BLaER1 treated with 17β-estradiol and CSF1 and Interleukin-3, amounts not matched to agents 10 nM and 100 nM (cell line): Measurements from ENCODE around the gene UBXN2A.

ENCODE experiments used
- H3K27ac ChIP-seq, 11 experiments: shearing (Covaris generic); formaldehyde crosslinking; 2 replicates each; pipeline ENCODE4 v1.8.1; 2022
- H3K27me3 ChIP-seq, 11 experiments: shearing (Covaris generic); formaldehyde crosslinking; 2 replicates each; pipeline ENCODE4 v1.8.1; 2022
- H3K36me3 ChIP-seq, 11 experiments: shearing (Covaris generic); formaldehyde crosslinking; 2 replicates each; pipeline ENCODE4 v1.8.1; 2022
- H3K4me1 ChIP-seq, 10 experiments: shearing (Covaris generic); formaldehyde crosslinking; 2 replicates each; pipeline ENCODE4 v1.8.1; 2022
- H3K4me2 ChIP-seq, 11 experiments: shearing (Covaris generic); formaldehyde crosslinking; 2 replicates each; pipeline ENCODE4 v1.8.1; 2022
- H3K4me3 ChIP-seq, 10 experiments: shearing (Covaris generic); formaldehyde crosslinking; 2 replicates each; pipeline ENCODE4 v1.8.1; 2022
- H3K9ac ChIP-seq, 11 experiments: shearing (Covaris generic); formaldehyde crosslinking; 2 replicates each; pipeline ENCODE4 v1.8.1; 2022
- H3K9me3 ChIP-seq, 11 experiments: shearing (Covaris generic); formaldehyde crosslinking; replicated peaks in 1 of 11; 2 replicates each; pipeline ENCODE4 v1.8.1; 2022
- H4K20me1 ChIP-seq, 11 experiments: shearing (Covaris generic); formaldehyde crosslinking; 2 replicates each; pipeline ENCODE4 v1.8.1; 2022
- Cebpa-rat ChIP-seq, 11 experiments: shearing (Covaris generic); IDR thresholded peaks; 2 replicates each; pipeline ENCODE4 v1.8.1; 2022

Gene UBXN2A

GRCh38 chr2:23953625-23954024, 13.4 kb downstream of the UBXN2A start:
- no peak overlapping the region for H3K4me3 ChIP-seq
- H4K20me1 ChIP-seq: peaks cover 3 to 75% (median 21%) of the 10 kb centered on the region in 11 experiments; a peak in 18 of 22 replicates
- peaks cover 11 to 30% (median 19%) of the 10 kb centered on the region in 11 experiments for H3K36me3 ChIP-seq
- no peaks in the 10 kb centered on the region for H3K9me3 ChIP-seq
- no peaks in the 10 kb centered on the region for H3K27me3 ChIP-seq
- H3K4me1 ChIP-seq: peaks cover 0 to 8% (median 0%) of the 10 kb centered on the region in 10 experiments; a peak in 8 of 20 replicates
- H3K4me2 ChIP-seq: no peak overlapping the region
- H3K27ac ChIP-seq: no peak overlapping the region
- TF ChIP-seq Cebpa-rat (IDR thresholded peaks at IDR 0.05): no peak
- H3K9ac ChIP-seq: no peak overlapping the region

GRCh38 chr2:23954325-23955014, 14.2 kb downstream of the UBXN2A start:
- peaks cover 0 to 8% (median 0%) of the 10 kb centered on the region in 10 experiments; a peak in 8 of 20 replicates for H3K4me1 ChIP-seq
- H3K36me3 ChIP-seq: peaks cover 20 to 38% (median 28%) of the 10 kb centered on the region in 11 experiments
- no peaks in the 10 kb centered on the region for H3K9me3 ChIP-seq
- no peak overlapping the region for H3K27ac ChIP-seq
- no peak for TF ChIP-seq Cebpa-rat (IDR thresholded peaks at IDR 0.05)
- H3K4me3 ChIP-seq: no peak overlapping the region
- no peak overlapping the region for H3K9ac ChIP-seq
- H3K27me3 ChIP-seq: no peaks in the 10 kb centered on the region
- H3K4me2 ChIP-seq: no peak overlapping the region
- peaks cover 3 to 75% (median 21%) of the 10 kb centered on the region in 11 experiments; a peak in 18 of 22 replicates for H4K20me1 ChIP-seq

GRCh38 chr2:23967846-23968245, 27.6 kb downstream of the UBXN2A start:
- H3K4me1 ChIP-seq: no peaks in the 10 kb centered on the region
- no peak overlapping the region for H3K27ac ChIP-seq
- H3K4me3 ChIP-seq: no peak overlapping the region
- H3K27me3 ChIP-seq: no peaks in the 10 kb centered on the region
- TF ChIP-seq Cebpa-rat (IDR thresholded peaks at IDR 0.05): no peak
- H3K9ac ChIP-seq: no peak overlapping the region
- H4K20me1 ChIP-seq: peaks cover 0 to 27% (median 7%) of the 10 kb centered on the region in 11 experiments; a peak in 8 of 22 replicates
- H3K9me3 ChIP-seq: no peaks in the 10 kb centered on the region
- H3K4me2 ChIP-seq: no peak overlapping the region
- H3K36me3 ChIP-seq: peaks cover 36 to 92% (median 73%) of the 10 kb centered on the region in 11 experiments

- Histone ChIP-seq H3K36me3 (peaks cover 69 to 98% (median 88%) of the 10 kb centered on the region in 11 experiments), H3K9ac (no peak overlapping the region), H3K27me3 (no peaks in the 10 kb centered on the region)
Measured at GRCh38 chr2:23976883-23977282, 36.6 kb downstream of the UBXN2A start.

GRCh38 chr2:23988371-23988770, 48.1 kb downstream of the UBXN2A start:
- Histone ChIP-seq H3K4me1 (no peaks in the 10 kb centered on the region), H3K36me3 (peaks cover 27 to 75% (median 61%) of the 10 kb centered on the region in 11 experiments), H3K27me3 (no peaks in the 10 kb centered on the region), H3K9ac (0 out of 22 replicates have a peak overlapping the region, but pooled peaks of 1 of the 11 experiments have one; percentile 43), H3K4me2 (no peak overlapping the region), H3K27ac (no peak overlapping the region), H3K9me3 (no peaks in the 10 kb centered on the region), H3K4me3 (no peak overlapping the region), H4K20me1 (no peaks in the 10 kb centered on the region)
- no peak for TF ChIP-seq Cebpa-rat (IDR thresholded peaks at IDR 0.05)

More at GRCh38 chr2:23976883-23977282, 36.6 kb downstream of the UBXN2A start:
- Histone ChIP-seq H3K27ac (no peak overlapping the region), H3K4me1 (no peaks in the 10 kb centered on the region), H4K20me1 (no peaks in the 10 kb centered on the region), H3K9me3 (no peaks in the 10 kb centered on the region), H3K4me2 (no peak overlapping the region), H3K4me3 (no peak overlapping the region)
- TF ChIP-seq Cebpa-rat (IDR thresholded peaks at IDR 0.05): no peak

GRCh38 chr2:23992931-23993330, 52.7 kb downstream of the UBXN2A start:
- Histone ChIP-seq H3K4me2 (no peak overlapping the region), H3K27ac (no peak overlapping the region), H3K4me1 (no peaks in the 10 kb centered on the region), H4K20me1 (no peaks in the 10 kb centered on the region), H3K36me3 (peaks cover 5 to 64% (median 43%) of the 10 kb centered on the region in 11 experiments; a peak in 21 of 22 replicates), H3K27me3 (no peaks in the 10 kb centered on the region), H3K9ac (no peak overlapping the region), H3K9me3 (no peaks in the 10 kb centered on the region), H3K4me3 (no peak overlapping the region)
- no peak for TF ChIP-seq Cebpa-rat (IDR thresholded peaks at IDR 0.05)

GRCh38 chr2:23993736-23994269, 53.5 kb downstream of the UBXN2A start:
- Histone ChIP-seq H4K20me1 (no peaks in the 10 kb centered on the region), H3K4me3 (no peak overlapping the region), H3K9ac (no peak overlapping the region), H3K4me1 (no peaks in the 10 kb centered on the region), H3K27ac (no peak overlapping the region), H3K27me3 (no peaks in the 10 kb centered on the region), H3K4me2 (no peak overlapping the region), H3K36me3 (peaks cover 14 to 68% (median 45%) of the 10 kb centered on the region in 11 experiments), H3K9me3 (no peaks in the 10 kb centered on the region)
- TF ChIP-seq Cebpa-rat (IDR thresholded peaks at IDR 0.05): no peak

- Histone ChIP-seq H3K36me3 (peaks cover 22 to 68% (median 44%) of the 10 kb centered on the region in 11 experiments), H3K4me1 (no peaks in the 10 kb centered on the region), H3K9ac (no peak overlapping the region), H3K9me3 (no peaks in the 10 kb centered on the region), H4K20me1 (no peaks in the 10 kb centered on the region), H3K4me2 (no peak overlapping the region), H3K4me3 (no peak overlapping the region), H3K27ac (no peak overlapping the region), H3K27me3 (no peaks in the 10 kb centered on the region)
- TF ChIP-seq Cebpa-rat (IDR thresholded peaks at IDR 0.05): no peak
Measured at GRCh38 chr2:23994567-23994966, 54.3 kb downstream of the UBXN2A start.

GRCh38 chr2:24007693-24008092, 67.4 kb downstream of the UBXN2A start:
- H3K9ac ChIP-seq: no peak overlapping the region
- no peak overlapping the region for H3K4me3 ChIP-seq
- no peaks in the 10 kb centered on the region for H3K9me3 ChIP-seq
- TF ChIP-seq Cebpa-rat (IDR thresholded peaks at IDR 0.05): no peak
- peaks cover 49 to 59% (median 56%) of the 10 kb centered on the region in 11 experiments for H3K27me3 ChIP-seq
- H4K20me1 ChIP-seq: peaks cover 0 to 35% (median 22%) of the 10 kb centered on the region in 11 experiments; a peak in 16 of 22 replicates
- no peak overlapping the region for H3K4me2 ChIP-seq
- no peak overlapping the region for H3K27ac ChIP-seq
- peaks cover 2 to 12% (median 7%) of the 10 kb centered on the region in 11 experiments; a peak in 11 of 22 replicates for H3K36me3 ChIP-seq
- peaks cover 7 to 13% (median 9%) of the 10 kb centered on the region in 10 experiments; a peak in 15 of 20 replicates for H3K4me1 ChIP-seq
